Measurements from ENCODE around the gene PHF23.

Gene PHF23

GRCh38 chr17:7196651-7197401 lies 42.4 kb downstream of the PHF23 start:
- DNase-seq, result no peak

- DNase-seq, result no peak
Observed at GRCh38 chr17:7195971-7196370, 43.3 kb downstream of the PHF23 start.

GRCh38 chr17:7192271-7192937 lies 46.9 kb downstream of the PHF23 start:
- no peak for DNase-seq

GRCh38 chr17:7191571-7192270 lies 47.5 kb downstream of the PHF23 start:
- no peak for DNase-seq

DNA sequence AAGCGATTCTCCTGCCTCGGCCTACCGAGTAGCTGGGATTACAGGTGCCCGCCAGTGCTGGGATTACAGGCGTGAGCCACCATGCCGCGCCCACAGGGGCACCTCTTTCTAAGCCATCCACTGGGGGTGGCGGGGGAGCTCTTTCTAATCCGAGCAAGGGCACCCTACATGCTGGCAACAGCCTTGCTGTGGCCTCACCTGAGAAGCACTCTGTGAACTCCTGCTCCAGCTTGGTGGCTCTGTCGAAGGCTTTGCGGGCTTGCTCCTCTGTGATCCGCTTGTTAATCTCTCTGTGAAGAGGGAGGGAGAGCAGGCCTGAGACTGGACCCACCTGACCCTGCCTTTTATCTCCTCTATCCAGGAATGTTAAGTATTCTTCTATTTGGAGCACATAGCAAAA lies 48.2 kb downstream of the PHF23 start:
- no peak for DNase-seq

- no peak for DNase-seq
Observed at GRCh38 chr17:7190276-7190917, 48.9 kb downstream of the PHF23 start.

- no peak for DNase-seq
Observed at GRCh38 chr17:7186241-7186640, 53.0 kb downstream of the PHF23 start.

Measured in NCI-H1105 (cell line).